ENCODE results near the gene ADGRB2.
A peak's percentile ranks its signal among the peaks of the same experiment; 100 is the strongest.

Gene ADGRB2

GRCh38 chr1:31795801-31796621 lies 31.9 kb upstream of the ADGRB2 start:
- DNase-seq = no peak

GRCh38 chr1:31795096-31795675 lies 31.0 kb upstream of the ADGRB2 start:
- no peak for DNase-seq

- DNase-seq = no peak
Observed at GRCh38 chr1:31793586-31794285, 29.6 kb upstream of the ADGRB2 start.

- DNase-seq = no peak
Observed at GRCh38 chr1:31793086-31793485, 28.9 kb upstream of the ADGRB2 start.

- DNase-seq = no peak
Observed at GRCh38 chr1:31792541-31792940, 28.4 kb upstream of the ADGRB2 start.

GRCh38 chr1:31792116-31792515 lies 28.0 kb upstream of the ADGRB2 start:
- DNase-seq = no peak

- DNase-seq = no peak
Observed at GRCh38 chr1:31791131-31791858, 27.2 kb upstream of the ADGRB2 start.

GRCh38 chr1:31790641-31791091 lies 26.5 kb upstream of the ADGRB2 start:
- no peak for DNase-seq

GRCh38 chr1:31790140-31790539 lies 26.0 kb upstream of the ADGRB2 start:
- DNase-seq = no peak

- peak; percentile 94 for DNase-seq
Observed at GRCh38 chr1:31789259-31790065, 25.3 kb upstream of the ADGRB2 start.

GRCh38 chr1:31788825-31789256 lies 24.7 kb upstream of the ADGRB2 start:
- DNase-seq = no peak

GRCh38 chr1:31788138-31788824 lies 24.1 kb upstream of the ADGRB2 start:
- peak; percentile 92 for DNase-seq

- DNase-seq = no peak
Observed at GRCh38 chr1:31787786-31788137, 23.6 kb upstream of the ADGRB2 start.

GRCh38 chr1:31787261-31787660 lies 23.1 kb upstream of the ADGRB2 start:
- no peak for DNase-seq

GRCh38 chr1:31786366-31787060 lies 22.4 kb upstream of the ADGRB2 start:
- no peak for DNase-seq

- DNase-seq = no peak
Observed at GRCh38 chr1:31785947-31786290, 21.8 kb upstream of the ADGRB2 start.

- no peak for DNase-seq
Observed at GRCh38 chr1:31785020-31785946, 21.1 kb upstream of the ADGRB2 start.

GRCh38 chr1:31784356-31785019 lies 20.3 kb upstream of the ADGRB2 start:
- no peak for DNase-seq

- DNase-seq = no peak
Observed at GRCh38 chr1:31783846-31784245, 19.7 kb upstream of the ADGRB2 start.

All from CD4-positive, alpha-beta T cell treated with Interleukin-21 for 1 hour (primary cell).